ENCODE measurements around the gene NAA40. TPM values are rescaled to one million over a fixed set of nuclear protein-coding genes. Genes with fewer than 3 reads are reported as not detected.
"Not testable (repeated sequence)": the region's sequence is repeated elsewhere in the genome, so short reads cannot be mapped to it uniquely, and the experiment has no call there.

The NAA40 gene
- total and polyA plus RNA-seq, 3 donors from 2014 or later: 44.8 to 57.5 (median 49.7) TPM

DNA sequence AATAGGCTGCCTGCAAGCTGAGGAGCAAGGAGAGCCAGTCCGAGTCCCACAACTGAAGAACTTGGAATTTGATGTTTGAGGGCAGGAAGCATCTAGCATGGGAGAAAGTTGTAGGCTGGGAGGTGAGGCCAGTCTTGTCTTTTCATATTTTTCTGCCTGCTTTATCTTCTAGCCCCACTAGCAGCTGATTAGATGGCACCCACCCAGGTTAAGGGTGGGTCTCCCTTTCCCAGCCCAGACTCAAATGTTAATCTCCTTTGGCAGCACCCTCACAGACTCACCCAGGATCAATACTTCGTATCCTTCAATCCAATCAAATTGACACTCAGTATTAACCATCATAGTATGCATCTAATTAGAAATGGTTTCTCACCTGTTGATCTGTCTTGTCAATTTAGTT, 30.7 kb downstream of the NAA40 start:
- WGBS, 2 donors: 91 to 93% methylated on average over 2 of the region's 2 CpGs
- TF ChIP-seq, protein P1, sequence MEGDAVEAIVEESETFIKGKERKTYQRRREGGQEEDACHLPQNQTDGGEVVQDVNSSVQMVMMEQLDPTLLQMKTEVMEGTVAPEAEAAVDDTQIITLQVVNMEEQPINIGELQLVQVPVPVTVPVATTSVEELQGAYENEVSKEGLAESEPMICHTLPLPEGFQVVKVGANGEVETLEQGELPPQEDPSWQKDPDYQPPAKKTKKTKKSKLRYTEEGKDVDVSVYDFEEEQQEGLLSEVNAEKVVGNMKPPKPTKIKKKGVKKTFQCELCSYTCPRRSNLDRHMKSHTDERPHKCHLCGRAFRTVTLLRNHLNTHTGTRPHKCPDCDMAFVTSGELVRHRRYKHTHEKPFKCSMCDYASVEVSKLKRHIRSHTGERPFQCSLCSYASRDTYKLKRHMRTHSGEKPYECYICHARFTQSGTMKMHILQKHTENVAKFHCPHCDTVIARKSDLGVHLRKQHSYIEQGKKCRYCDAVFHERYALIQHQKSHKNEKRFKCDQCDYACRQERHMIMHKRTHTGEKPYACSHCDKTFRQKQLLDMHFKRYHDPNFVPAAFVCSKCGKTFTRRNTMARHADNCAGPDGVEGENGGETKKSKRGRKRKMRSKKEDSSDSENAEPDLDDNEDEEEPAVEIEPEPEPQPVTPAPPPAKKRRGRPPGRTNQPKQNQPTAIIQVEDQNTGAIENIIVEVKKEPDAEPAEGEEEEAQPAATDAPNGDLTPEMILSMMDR (IDR thresholded peaks at IDR 0.05): no peak
- TF ChIP-seq POLR2A (IDR thresholded peaks at IDR 0.05): no peak

DNA sequence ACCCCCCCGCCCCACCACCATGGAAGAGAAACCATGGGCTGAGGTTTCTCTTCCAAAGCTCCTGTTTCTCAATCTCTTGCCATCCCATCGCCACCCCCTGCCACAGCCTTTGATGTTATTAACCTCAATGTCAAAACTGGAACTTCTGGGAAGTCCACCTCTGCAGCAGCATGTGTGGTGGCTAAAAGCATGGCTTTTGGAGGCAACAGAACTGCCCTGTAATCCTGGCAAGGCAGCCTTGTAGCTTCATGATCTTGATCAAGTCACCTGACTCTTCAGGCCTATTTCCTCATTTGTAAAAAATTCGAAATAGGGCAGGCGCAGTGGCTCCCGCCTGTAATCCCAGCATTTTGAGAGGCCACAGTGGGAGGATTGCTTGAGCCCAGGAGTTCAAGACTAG, 32.1 kb downstream of the NAA40 start:
- no peak for DNase-seq
- Histone ChIP-seq H3K27me3 (no peaks in the 10 kb centered on the region), H3K4me1 (peaks cover 8% of the 10 kb centered on the region), H3K9me3 (no peaks in the 10 kb centered on the region), H3K27ac (no peak overlapping the region), H3K36me3 (ENCODE audit: low read depth, missing control alignments) (no peaks in the 10 kb centered on the region), H3K4me3 (no peak overlapping the region)
- TF ChIP-seq, protein P1 (IDR thresholded peaks at IDR 0.05): no peak
- no peak for TF ChIP-seq POLR2A (IDR thresholded peaks at IDR 0.05)
- WGBS, 2 donors: 75% methylated on average over 5 of the region's 5 CpGs
- intact Hi-C loops (cut with DNase I; ENCODE audit: low total_unique reads): no loop called here

More for the DNA sequence above, 30.7 kb downstream of the NAA40 start:
- Histone ChIP-seq H3K4me1 (no peaks in the 10 kb centered on the region), H3K4me3 (no peak overlapping the region), H3K27ac (no peak overlapping the region), H3K27me3 (no peaks in the 10 kb centered on the region), H3K9me3 (no peaks in the 10 kb centered on the region), H3K36me3 (ENCODE audit: low read depth, missing control alignments) (no peaks in the 10 kb centered on the region)
- no peak for DNase-seq
- intact Hi-C loops (cut with DNase I; ENCODE audit: low total_unique reads): no loop called here

- DNase-seq; H3K27me3 ChIP-seq; H3K27ac ChIP-seq; H3K9me3 ChIP-seq; H3K36me3 ChIP-seq (ENCODE audit: low read depth, missing control alignments); intact Hi-C loops (cut with DNase I; ENCODE audit: low total_unique reads): not testable (repeated sequence)
- Histone ChIP-seq H3K4me1 (peaks cover 21% of the 10 kb centered on the region), H3K4me3 (peak overlapping the region; percentile 94)
- WGBS, 2 donors: 51 to 54% methylated on average over 18 of the region's 18 CpGs
These were observed 35.1 kb downstream of the NAA40 start for GRCh38 chr11:63973912-63974258.

DNA sequence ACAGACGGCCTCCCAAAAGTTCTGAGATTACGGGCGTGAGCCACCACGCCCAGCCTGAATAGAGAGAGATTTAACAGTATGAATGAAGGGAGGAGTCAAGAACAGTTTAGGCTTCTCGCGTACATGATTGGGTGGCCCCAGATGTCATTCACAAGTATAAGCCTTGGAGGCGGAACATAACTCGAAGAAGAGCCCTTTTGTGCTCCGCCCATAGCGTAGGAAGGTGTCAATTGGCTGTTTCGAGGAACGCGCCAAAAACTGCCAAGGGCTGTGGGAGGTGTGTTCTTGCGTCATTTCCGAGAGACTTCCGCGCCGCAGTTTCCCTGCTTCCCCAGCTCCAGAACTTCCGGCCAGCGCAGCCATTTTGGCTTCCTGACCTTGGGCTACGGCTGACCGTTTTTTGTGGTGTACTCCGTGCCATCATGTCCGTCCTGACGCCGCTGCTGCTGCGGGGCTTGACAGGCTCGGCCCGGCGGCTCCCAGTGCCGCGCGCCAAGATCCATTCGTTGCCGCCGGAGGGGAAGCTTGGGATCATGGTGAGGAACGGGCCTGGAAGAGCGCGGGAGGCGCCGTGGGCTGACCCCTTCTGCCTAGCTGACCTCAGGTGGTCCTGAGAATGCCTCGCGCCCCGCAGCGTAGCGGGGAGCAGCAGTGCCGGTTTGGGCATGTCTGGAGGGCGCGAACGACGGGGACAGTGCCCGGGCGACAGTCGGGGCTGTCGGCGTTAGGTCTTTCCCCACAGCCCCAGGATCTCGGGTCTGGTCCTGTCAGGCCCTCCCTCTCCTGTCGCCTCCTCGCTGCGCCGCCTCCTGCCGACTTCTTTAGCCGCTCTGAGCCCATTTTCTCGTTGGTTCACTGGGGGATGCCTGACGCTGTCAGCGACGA, 35.7 kb downstream of the NAA40 start, which contains the start of gene COX8A:
COX8A (plus strand) TSS at position 362 of the 885 bp plus-strand sequence; CDS start at position 423, 61 bp downstream.
- 0% methylated on average over 48 to 54 of the region's 67 CpGs for WGBS, 2 donors
- intact Hi-C loops (cut with DNase I; ENCODE audit: low total_unique reads): no loop called here
- peaks cover 21% of the 10 kb centered on the region for H3K4me1 ChIP-seq

GRCh38 chr11:63978551-63979239, 39.9 kb downstream of the NAA40 start:
- H3K27me3 ChIP-seq: no peaks in the 10 kb centered on the region
- H3K4me3 ChIP-seq: no peak overlapping the region
- no peak overlapping the region for H3K27ac ChIP-seq
- no peaks in the 10 kb centered on the region for H3K36me3 ChIP-seq (ENCODE audit: low read depth, missing control alignments)
- no peaks in the 10 kb centered on the region for H3K9me3 ChIP-seq
- intact Hi-C loops (cut with DNase I; ENCODE audit: low total_unique reads): no loop called here
- TF ChIP-seq, protein P1 (IDR thresholded peaks at IDR 0.05): no peak
- TF ChIP-seq POLR2A (IDR thresholded peaks at IDR 0.05): no peak
- no peak for DNase-seq
- peaks cover 21% of the 10 kb centered on the region for H3K4me1 ChIP-seq
- 73 to 76% methylated on average over 10 of the region's 10 CpGs for WGBS, 2 donors

More for the DNA sequence above, 35.7 kb downstream of the NAA40 start, which contains the start of gene COX8A:
- Histone ChIP-seq H3K36me3 (ENCODE audit: low read depth, missing control alignments) (no peaks in the 10 kb centered on the region), H3K27ac (peak within 1 kb of the TSS; percentile 91 to 95), H3K9me3 (no peaks in the 10 kb centered on the region), H3K27me3 (no peaks in the 10 kb centered on the region), H3K4me3 (peak within 1 kb of the TSS; percentile 94)
- DNase-seq: peak; percentile 100
- TF ChIP-seq, protein P1 (IDR thresholded peaks at IDR 0.05): no peak
- TF ChIP-seq POLR2A (IDR thresholded peaks at IDR 0.05): no peak

Data from testis (tissue), 3 donors.